ENCODE data around the gene MEX3D.

The MEX3D gene

DNA sequence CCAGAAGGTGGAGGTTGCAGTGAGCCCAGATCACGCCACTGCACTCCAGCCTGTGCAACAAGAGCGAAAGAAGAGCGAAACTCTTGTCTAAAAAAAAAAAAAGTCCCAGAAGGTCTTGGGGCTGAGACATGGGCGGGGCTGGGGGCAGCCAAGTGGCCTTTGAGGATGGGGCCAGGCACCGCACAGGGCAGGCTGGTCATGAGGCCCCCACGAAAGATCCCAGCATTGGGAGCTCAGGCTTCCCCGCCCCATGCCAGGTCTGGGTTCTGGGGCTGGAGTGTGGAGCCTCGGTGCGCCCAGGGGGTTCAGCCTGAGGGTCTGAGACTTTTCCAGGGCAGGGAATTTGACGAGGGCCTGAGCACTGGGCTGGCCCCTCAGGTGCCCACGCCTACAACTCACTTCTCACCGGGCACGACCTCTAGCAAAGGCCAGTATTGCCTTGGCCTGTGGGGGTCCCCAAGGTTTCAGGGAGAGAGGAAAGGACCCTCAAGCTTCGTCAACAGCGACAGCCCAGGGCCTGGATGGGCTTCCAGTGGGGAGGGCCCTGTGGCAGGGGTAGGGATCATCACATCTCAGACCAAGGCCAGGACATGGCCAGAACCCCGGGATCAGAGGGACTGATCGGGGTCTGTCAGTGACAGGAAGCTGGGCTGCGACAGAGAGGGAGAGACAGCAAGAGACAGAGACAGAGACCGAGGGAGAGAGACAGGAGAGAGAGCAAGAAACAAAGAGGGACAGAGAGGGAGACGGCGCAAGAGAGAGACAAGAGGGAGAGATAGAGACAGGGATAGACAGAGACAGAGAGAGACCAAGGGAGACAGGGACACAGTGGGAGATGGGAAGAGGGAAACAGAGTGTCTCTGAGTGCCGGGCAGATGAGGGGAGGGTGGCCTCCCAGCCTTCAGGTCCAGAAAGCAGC lies 7.5 kb upstream of the MEX3D start:
- no peak for DNase-seq (ENCODE audit: insufficient read length, low spot score)
- FAIRE-seq: no peak

GRCh38 chr19:1574354-1575136 lies 6.4 kb upstream of the MEX3D start:
- DNase-seq (ENCODE audit: insufficient read length, low spot score) (no peak), FAIRE-seq (no peak)

GRCh38 chr19:1572795-1573194 lies 4.7 kb upstream of the MEX3D start:
- FAIRE-seq: no peak
- no peak for DNase-seq (ENCODE audit: insufficient read length, low spot score)

DNA sequence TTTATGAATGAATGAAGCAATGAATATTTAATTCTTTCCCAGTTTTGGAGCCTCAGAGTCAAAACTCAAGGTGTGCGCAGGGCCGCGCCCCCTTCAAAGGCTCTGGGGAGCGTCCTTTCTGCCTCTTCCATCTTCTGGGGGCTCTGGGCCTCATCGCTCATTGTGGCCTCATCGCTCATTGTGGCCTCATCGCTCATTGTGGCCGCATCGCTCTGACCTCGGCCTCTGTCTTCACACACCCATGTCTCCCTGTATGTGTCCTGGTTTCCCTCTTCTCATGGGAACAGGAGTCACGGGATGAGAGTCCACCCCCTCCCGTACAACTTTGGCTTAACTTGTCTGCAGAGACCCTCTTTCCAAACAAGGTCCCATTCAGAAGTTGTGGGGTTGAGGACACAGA lies 3.2 kb upstream of the MEX3D start:
- no peak for FAIRE-seq

DNA sequence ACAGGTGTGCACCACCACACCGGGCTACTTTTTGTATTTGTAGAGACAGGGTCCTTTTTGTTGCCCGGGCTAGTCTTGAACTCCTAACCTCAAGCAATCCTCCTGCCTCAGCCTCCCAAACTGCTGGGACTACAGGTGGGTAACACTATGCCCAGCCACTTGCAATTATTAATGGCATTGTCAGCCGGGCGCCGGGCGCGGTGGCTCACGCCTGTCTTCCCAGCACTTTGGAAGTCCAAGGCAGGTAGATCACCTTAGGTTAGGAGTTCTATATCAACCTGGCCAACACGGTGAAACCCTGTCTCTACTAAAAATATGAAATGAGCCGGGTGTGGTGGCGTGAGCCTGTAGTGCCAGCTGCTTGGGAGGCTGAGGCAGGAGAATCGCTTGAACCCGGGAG lies 2.7 kb upstream of the MEX3D start:
- no peak for FAIRE-seq
- DNase-seq (ENCODE audit: insufficient read length, low spot score): no peak

More for the DNA sequence above, 3.2 kb upstream of the MEX3D start:
- DNase-seq (ENCODE audit: insufficient read length, low spot score): no peak

GRCh38 chr19:1569997-1570396 lies 1.9 kb upstream of the MEX3D start:
- FAIRE-seq: no peak
- DNase-seq (ENCODE audit: insufficient read length, low spot score): no peak

DNA sequence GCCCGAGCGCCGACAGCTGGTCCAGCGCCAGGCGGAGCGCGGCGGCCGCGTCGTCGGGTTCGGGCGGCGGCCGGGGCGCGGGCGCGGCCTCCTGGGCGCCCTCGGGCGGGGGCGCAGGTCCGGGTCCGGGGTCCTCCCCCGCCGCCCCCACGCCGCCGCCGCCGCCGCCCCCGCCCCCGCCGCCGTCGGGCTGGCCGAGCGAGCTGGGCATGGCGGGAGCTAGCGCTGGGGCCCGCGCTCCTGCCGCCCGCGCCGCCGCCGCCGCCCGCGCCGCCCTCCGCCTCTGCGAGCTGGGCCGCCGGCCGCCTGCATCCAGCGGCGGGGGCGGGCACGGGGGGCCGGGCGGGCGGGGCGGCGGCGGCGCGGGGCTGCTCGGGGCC lies 287 bp downstream of the MEX3D start:
- FAIRE-seq (no peak), DNase-seq (ENCODE audit: insufficient read length, low spot score) (no peak)

DNA sequence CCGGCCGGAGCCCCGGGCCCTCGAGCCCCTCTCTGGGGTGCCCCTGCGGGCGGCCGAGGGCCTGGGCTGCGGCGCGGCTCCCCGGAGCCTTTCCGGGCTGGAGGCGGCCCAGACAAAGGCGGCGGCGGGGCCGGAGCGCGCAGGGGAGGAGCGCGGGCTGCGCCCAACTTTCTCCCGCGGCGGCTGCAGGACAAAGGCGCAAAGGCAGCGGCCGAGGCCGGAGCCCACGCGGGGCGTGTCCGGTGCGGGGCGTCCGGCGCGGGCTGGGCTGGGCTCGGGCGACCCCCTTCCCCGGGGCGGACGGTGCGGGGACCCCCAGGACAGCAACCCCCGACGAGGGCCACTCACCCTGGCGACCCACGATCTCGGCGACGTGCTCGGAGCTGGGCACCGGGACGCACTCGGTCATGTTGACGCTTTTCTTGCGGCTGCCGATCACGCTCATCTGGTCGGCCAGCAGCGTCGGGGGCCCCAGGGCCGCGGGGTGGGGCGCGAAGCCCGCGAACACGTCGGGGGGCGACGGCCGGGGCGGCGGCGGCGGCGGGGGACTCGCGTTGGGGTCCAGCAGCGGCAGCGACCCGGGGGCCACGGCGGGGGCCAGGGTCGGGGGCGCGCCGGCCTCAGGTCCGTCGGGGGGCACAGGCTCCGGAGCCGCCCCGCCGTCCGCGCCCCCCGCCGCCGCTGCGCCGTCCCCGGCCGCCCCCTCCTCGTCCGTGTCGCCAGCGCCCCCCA lies 843 bp downstream of the MEX3D start:
- FAIRE-seq (no peak), DNase-seq (ENCODE audit: insufficient read length, low spot score) (no peak)

DNA sequence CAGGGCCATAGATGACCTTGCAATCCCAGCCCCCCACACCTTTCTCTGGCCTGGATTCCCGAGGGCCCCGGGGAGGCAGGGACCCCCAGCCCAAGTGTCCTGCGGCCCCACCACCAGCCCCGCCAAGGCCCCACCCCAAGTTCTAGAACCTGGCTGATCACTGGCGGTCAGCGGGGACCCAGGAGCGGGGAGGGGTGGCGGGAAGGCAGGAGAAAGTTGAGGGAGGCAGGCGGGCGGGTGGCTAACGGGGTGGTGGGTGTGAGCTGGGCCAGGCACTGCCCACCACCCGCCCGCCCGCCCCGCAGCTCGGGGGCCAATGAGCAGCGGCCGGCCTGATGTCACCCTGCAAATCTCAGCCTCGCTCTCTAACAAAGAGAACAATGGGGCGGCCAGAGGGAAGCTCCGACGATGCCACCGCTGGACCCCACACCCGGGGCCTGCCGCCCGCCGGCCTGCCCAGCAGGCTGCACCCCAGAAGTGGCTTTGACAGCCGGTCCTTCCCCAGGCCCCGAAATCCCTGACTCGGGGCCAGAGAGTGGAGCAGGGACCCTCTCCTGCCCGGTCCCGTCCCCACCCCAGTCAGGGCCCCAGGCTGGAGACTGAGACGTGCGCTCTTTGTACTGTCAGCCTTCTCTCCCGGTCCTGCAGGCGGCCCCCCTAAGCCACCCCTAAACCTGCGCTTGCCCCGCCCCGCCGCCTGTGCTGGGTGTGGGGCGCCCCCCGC lies 1.6 kb downstream of the MEX3D start:
- DNase-seq (ENCODE audit: insufficient read length, low spot score) (no peak), FAIRE-seq (no peak)

GRCh38 chr19:1563251-1563650 lies 4.9 kb downstream of the MEX3D start:
- FAIRE-seq (no peak), DNase-seq (ENCODE audit: insufficient read length, low spot score) (no peak)

- DNase-seq (ENCODE audit: insufficient read length, low spot score): no peak
- FAIRE-seq: no peak
Observed at GRCh38 chr19:1561236-1561842, 6.8 kb downstream of the MEX3D start.

DNA sequence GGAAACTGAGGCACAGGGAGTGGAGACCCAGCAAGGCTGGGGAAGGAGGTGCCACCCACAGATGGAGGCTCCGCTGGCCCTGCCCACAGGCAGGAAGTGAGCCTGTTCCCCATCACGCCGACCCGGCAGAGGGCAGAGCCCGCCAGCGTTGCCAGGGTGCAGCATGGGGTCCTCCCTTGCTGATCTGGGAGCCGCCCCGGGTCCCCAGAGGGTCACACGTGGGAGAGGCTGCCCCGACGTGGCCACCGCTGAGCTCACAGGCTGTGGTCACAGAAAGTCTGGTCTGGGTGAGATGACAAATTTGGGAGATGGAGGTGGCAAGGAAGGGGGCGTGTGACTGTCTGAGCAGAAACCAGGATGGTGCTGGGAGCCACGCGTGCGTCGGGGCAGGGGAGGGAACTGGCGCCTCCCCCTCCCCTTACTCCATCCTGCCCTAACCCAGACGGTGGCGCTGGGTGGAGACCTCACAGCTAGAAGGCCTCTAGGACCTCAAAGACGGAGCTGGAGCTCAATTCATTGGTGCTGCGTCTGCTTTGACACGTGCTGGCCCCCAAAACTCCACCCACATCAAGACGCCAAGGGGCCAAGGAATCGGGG lies 7.7 kb downstream of the MEX3D start:
- no peak for DNase-seq (ENCODE audit: insufficient read length, low spot score)
- FAIRE-seq: no peak

DNA sequence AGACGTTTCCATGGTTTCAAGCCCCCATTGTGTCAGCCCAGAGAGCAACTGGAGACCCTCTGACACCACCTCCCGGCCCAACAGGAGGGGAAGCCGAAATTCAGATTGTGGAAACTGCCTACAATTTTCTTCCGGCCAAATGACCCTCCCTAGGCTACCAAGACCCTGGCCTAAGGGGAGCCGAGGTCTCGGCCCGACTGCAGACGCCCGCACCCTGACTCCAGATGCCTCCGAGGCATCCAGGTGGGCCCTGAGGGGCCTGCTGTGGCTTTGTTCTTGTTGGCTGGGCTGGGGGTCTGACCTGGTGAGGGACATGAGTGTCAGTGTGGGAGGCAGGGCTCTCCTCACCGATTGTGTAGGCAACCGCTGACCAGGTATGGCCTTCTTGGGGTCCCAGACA lies 9.6 kb downstream of the MEX3D start:
- DNase-seq (ENCODE audit: insufficient read length, low spot score): no peak
- FAIRE-seq: no peak

DNA sequence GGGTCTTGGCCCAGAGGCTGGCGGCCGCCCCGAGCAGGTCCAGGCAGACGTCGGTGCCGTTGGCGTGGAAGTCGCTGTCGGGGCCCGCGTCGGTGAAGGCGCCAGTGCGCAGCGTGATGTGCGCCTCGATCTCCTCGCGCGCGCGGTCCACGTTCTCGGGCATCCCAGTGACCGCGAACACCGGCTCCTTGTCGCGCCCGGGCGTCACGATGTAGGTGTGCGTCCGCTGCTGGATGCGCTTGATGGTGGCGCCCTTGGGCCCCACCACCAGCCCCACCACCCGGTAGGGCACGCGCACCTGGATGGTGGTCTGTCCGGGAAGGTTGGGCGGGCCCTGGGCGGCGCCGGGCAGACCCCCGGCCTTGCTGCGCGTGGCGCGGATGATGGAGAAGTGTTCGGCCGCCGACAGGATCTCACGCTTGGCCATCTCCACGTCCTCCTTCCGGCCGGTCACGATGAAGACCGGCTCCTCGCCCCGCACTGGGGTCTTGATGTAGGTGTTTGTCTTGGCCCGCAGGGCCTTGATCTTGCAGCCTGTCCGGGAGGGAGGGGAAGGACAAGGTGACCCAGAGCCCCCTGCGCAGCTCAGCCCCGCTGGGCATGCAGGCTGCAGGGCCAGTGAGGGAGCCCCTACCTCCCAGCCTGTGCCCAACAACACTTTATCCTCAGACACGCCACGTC lies 11.6 kb downstream of the MEX3D start:
- FAIRE-seq (no peak), DNase-seq (ENCODE audit: insufficient read length, low spot score) (no peak)

- FAIRE-seq (no peak), DNase-seq (ENCODE audit: insufficient read length, low spot score) (no peak)
Observed at GRCh38 chr19:1555487-1556389, 12.4 kb downstream of the MEX3D start.

GRCh38 chr19:1554968-1555367 lies 13.2 kb downstream of the MEX3D start:
- no peak for DNase-seq (ENCODE audit: insufficient read length, low spot score)
- FAIRE-seq: no peak

- DNase-seq (ENCODE audit: insufficient read length, low spot score) (no peak), FAIRE-seq (no peak)
Observed at GRCh38 chr19:1553415-1553814, 14.7 kb downstream of the MEX3D start.
